ENCODE measurements around the gene COL4A5.

DNA sequence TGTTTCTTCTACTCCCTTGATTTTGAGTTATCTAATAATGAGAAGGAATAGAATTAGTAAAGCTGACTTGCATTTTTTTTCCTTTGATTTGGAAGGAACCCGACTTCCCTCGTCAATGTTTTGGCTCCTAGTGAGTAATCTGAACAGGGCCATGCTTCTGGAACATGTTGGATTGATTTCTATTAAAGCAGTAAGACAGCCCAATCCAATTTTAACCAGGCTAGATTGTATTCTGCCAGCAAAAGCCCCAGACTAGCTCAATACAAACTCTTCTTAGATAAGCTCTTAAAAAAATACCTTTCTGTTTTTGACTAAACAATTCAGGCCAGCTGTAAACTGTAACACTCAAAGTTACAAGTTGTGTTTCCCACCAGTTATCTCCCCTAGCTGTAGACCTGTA lies 170.5 kb downstream of the COL4A5 start:
- TF ChIP-seq, protein P1, sequence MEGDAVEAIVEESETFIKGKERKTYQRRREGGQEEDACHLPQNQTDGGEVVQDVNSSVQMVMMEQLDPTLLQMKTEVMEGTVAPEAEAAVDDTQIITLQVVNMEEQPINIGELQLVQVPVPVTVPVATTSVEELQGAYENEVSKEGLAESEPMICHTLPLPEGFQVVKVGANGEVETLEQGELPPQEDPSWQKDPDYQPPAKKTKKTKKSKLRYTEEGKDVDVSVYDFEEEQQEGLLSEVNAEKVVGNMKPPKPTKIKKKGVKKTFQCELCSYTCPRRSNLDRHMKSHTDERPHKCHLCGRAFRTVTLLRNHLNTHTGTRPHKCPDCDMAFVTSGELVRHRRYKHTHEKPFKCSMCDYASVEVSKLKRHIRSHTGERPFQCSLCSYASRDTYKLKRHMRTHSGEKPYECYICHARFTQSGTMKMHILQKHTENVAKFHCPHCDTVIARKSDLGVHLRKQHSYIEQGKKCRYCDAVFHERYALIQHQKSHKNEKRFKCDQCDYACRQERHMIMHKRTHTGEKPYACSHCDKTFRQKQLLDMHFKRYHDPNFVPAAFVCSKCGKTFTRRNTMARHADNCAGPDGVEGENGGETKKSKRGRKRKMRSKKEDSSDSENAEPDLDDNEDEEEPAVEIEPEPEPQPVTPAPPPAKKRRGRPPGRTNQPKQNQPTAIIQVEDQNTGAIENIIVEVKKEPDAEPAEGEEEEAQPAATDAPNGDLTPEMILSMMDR (IDR thresholded peaks at IDR 0.05; ENCODE audit: low read depth, low read length, poor library complexity, severe bottlenecking), result no peak
- TF ChIP-seq EZH2phosphoT487 (IDR thresholded peaks at IDR 0.05; ENCODE audit: borderline replicate concordance, low read length), result no peak

Measured in DOHH2 (cell line).